Measurements from ENCODE around the gene C12orf76.
"Not testable (repeated sequence)": the region's sequence is repeated elsewhere in the genome, so short reads cannot be mapped to it uniquely, and the experiment has no call there.

DNA sequence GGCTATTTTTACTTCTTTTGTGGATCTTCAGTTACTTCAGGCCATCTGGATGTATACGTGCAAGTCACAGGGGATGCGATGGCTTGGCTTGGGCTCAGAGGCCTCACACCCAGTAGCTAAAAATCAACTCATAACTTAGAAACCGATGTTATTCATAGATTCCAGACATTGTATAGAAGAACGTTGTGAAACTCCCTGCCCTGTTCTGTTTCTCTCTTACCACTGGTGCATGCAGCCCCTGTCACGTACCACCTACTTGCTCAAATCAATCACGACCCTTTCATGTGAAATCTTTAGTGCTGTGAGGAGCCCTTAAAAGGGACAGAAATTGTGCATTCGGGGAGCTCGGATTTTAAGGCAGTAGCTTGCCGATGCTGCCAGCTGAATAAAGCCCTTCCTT is 1.3 kb upstream of the C12orf76 start:
- TF ChIP-seq, protein P1, sequence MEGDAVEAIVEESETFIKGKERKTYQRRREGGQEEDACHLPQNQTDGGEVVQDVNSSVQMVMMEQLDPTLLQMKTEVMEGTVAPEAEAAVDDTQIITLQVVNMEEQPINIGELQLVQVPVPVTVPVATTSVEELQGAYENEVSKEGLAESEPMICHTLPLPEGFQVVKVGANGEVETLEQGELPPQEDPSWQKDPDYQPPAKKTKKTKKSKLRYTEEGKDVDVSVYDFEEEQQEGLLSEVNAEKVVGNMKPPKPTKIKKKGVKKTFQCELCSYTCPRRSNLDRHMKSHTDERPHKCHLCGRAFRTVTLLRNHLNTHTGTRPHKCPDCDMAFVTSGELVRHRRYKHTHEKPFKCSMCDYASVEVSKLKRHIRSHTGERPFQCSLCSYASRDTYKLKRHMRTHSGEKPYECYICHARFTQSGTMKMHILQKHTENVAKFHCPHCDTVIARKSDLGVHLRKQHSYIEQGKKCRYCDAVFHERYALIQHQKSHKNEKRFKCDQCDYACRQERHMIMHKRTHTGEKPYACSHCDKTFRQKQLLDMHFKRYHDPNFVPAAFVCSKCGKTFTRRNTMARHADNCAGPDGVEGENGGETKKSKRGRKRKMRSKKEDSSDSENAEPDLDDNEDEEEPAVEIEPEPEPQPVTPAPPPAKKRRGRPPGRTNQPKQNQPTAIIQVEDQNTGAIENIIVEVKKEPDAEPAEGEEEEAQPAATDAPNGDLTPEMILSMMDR (conservative IDR thresholded peaks at IDR 0.05; ENCODE audit: low read depth, low read length): not testable (repeated sequence)
- not testable (repeated sequence) for TF ChIP-seq MAFK (IDR thresholded peaks at IDR 0.05; ENCODE audit: low read depth, low read length); POLR2A (IDR thresholded peaks at IDR 0.05; ENCODE audit: low read depth, low read length); SMC3 (IDR thresholded peaks at IDR 0.05; ENCODE audit: low read depth, low read length); BHLHE40 (IDR thresholded peaks at IDR 0.05; ENCODE audit: low read depth, low read length); RCOR1 (IDR thresholded peaks at IDR 0.05; ENCODE audit: insufficient replicate concordance, low read length); NFE2L2 (IDR thresholded peaks at IDR 0.05; ENCODE audit: low read depth, low read length); MXI1 (IDR thresholded peaks at IDR 0.05; ENCODE audit: borderline replicate concordance, low read depth, low read length)
